Stimulated activated CD4-positive, alpha-beta T cell treated with anti-CD3 and anti-CD28 coated beads, TNF-alpha, amount 100 ng/mL, for 1 hour (primary cell): Measurements from ENCODE around the gene UGDH.
A peak's percentile ranks its signal among the peaks of the same experiment; 100 is the strongest.
"Not testable (repeated sequence)": the region's sequence is repeated elsewhere in the genome, so short reads cannot be mapped to it uniquely, and the experiment has no call there.

Experiments used
- DNase-seq, 3 donors: peaks; one replicate each; pipeline ENCODE4 v3.0.0-alpha.2; 2020; ENCODE audit warnings: low read depth in 3 of 3, low spot score in 1 of 3

UGDH gene

GRCh38 chr4:39529534-39529933 is 2.3 kb upstream of the UGDH start:
- no peak for DNase-seq

GRCh38 chr4:39528061-39528465 is 824 bp upstream of the UGDH start:
- DNase-seq, result no peak

- peak in 1 of 3 donors; percentile 12 for DNase-seq
These were observed 409 bp downstream of the UGDH start for GRCh38 chr4:39526765-39527295.

- DNase-seq, result no peak
These were observed 1.2 kb downstream of the UGDH start for GRCh38 chr4:39525822-39526690.

- DNase-seq, result no peak
These were observed 2.9 kb downstream of the UGDH start for GRCh38 chr4:39524161-39524957.

GRCh38 chr4:39522068-39522467 is 5.2 kb downstream of the UGDH start:
- DNase-seq, result no peak

GRCh38 chr4:39521253-39521919 is 5.9 kb downstream of the UGDH start:
- DNase-seq, result no peak

- DNase-seq, result no peak
These were observed 8.8 kb downstream of the UGDH start for GRCh38 chr4:39518484-39518883.

GRCh38 chr4:39516407-39516966 is 10.8 kb downstream of the UGDH start:
- DNase-seq, result no peak

GRCh38 chr4:39515669-39516401 is 11.4 kb downstream of the UGDH start:
- not testable (repeated sequence) for DNase-seq

GRCh38 chr4:39514888-39515401 is 12.3 kb downstream of the UGDH start:
- DNase-seq, result no peak

GRCh38 chr4:39514266-39514665 is 13.0 kb downstream of the UGDH start:
- not testable (repeated sequence) for DNase-seq

- DNase-seq, result no peak
These were observed 16.8 kb downstream of the UGDH start for GRCh38 chr4:39510348-39510929.

GRCh38 chr4:39505581-39505980 is 21.7 kb downstream of the UGDH start:
- DNase-seq, result no peak

GRCh38 chr4:39504538-39504937 is 22.7 kb downstream of the UGDH start:
- no peak for DNase-seq

- DNase-seq, result not testable (repeated sequence)
These were observed 24.6 kb downstream of the UGDH start for GRCh38 chr4:39502664-39503035.

- no peak for DNase-seq
These were observed 25.1 kb downstream of the UGDH start for GRCh38 chr4:39502019-39502663.

GRCh38 chr4:39498727-39499020 is 28.6 kb downstream of the UGDH start:
- DNase-seq, result no peak

GRCh38 chr4:39497909-39498726 is 29.1 kb downstream of the UGDH start:
- no peak for DNase-seq
